HUES64 (cell line): ENCODE measurements around the gene ZMYND8.

Experiments
- H3K27ac ChIP-seq: 2 replicates; pipeline ENCODE4 v1.7.0; 2013; ENCODE audit warnings: low read depth, low read length, inconsistent platforms
- H3K27me3 ChIP-seq: 2 replicates; pipeline ENCODE4 v1.6.1; 2013; ENCODE audit warnings: mild to moderate bottlenecking, low read length; ENCODE audit not compliant: insufficient read depth
- H3K36me3 ChIP-seq: 2 replicates; pipeline ENCODE4 v1.6.1; 2013; ENCODE audit warnings: mild to moderate bottlenecking, low read length; ENCODE audit not compliant: insufficient read depth
- H3K4me1 ChIP-seq: 2 replicates; pipeline ENCODE4 v1.6.1; 2013; ENCODE audit warnings: mild to moderate bottlenecking, low read length, moderate library complexity; ENCODE audit not compliant: insufficient read depth
- H3K4me3 ChIP-seq: 2 replicates; pipeline ENCODE4 v1.5.1; 2013; ENCODE audit warnings: mild to moderate bottlenecking, low read length, moderate library complexity
- H3K9ac ChIP-seq: 2 replicates; pipeline ENCODE4 v1.6.1; 2013; ENCODE audit warnings: mild to moderate bottlenecking, low read depth, low read length
- H3K9me3 ChIP-seq: 2 replicates; pipeline ENCODE4 v1.6.1; 2013; ENCODE audit warnings: low read depth, low read length; ENCODE audit not compliant: insufficient read depth
- WGBS: fragments of 150-250, 120-280 bp; methylation state at CpG from one replicate; pipeline ENCODE4 v1.1.7; 2013; ENCODE audit warnings: missing lambda C conversion rate; 5-methylcytosine and 5-hydroxymethylcytosine counted together

Gene ZMYND8

DNA sequence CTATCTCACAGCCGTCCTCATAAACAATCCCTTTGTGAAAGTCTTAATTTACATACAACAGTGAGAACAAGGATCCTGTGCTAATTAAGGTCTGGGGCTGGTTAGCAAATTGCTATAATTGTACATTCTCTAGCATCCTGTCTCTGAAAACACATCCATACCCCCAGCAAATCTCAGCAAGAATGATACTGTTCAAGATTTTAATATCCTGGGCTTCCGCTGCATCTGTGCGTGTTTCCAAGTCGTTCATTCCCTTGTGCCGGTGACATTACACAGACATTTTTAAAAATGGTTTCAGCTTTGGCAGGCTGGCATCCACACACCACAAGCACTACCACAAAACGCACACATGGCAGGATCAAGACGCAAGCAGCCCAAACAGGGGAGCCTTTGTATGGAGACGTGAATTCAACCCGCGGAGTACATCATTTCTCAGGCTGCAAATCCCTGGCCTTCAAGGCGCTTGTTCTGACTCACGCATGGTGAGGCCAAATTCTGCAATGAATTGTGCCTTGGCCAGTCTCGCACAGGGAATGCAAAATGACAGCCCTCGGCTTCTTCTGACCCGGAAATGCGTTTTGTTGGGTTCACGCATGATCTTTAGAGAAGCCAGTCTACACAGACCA, 20.3 kb downstream of the ZMYND8 start:
- H3K27me3 ChIP-seq, result no peaks in the 10 kb centered on the region
- H3K9ac ChIP-seq, result no peak overlapping the region
- H3K36me3 ChIP-seq, result peaks cover 40% of the 10 kb centered on the region; the same call in 1 of the 2 replicates
- H3K27ac ChIP-seq, result peak overlapping the region; percentile 31; the same call in 1 of the 2 replicates
- 85% methylated on average over 16 of the region's 17 CpGs for WGBS
- H3K4me1 ChIP-seq, result peaks cover 29% of the 10 kb centered on the region
- no peaks in the 10 kb centered on the region for H3K9me3 ChIP-seq
- H3K4me3 ChIP-seq, result no peak overlapping the region

DNA sequence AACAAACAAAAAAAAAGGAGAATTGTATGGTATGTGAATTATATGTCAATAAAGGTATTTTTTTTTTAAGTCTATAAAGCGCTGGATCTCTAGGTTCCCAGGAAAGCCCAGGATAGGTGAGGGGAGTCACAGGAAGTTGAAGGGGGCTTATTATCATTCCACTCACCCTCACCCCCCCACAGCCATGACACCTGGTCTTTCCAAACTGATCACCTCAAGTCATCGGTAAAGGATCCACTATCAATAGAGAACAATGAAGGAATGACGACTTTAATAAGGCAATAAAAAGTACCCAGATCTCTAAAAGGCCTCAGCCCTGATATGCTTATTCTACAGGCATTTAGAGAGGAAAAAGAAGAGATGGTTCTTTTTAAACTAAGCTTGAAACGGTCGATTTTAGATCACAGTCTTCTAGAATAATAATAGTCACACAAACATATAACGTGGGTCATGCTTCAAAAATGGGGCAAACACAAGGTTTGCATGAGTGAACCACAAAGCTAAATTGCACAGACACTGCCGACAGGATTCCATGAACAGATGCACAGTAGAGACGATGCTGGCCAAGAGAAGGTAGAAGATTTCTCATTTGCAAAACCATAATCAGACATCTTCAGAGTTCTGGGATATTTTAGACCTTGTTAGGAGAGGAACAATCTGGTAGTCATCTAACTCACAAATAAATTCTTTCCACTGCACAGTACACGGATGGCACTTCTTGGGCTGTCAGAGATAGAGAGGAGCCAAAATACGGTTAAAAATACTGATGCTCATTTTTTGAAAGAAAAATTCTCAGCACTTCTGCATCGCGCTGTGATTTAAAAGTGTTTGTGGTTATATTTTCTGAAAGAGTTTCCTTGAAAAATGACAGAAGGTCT, 21.0 kb downstream of the ZMYND8 start:
- no peak overlapping the region for H3K9ac ChIP-seq
- H3K9me3 ChIP-seq, result no peaks in the 10 kb centered on the region
- WGBS, result 95% methylated on average over 11 of the region's 12 CpGs
- H3K4me3 ChIP-seq, result no peak overlapping the region
- 0 out of 2 replicates have a peak overlapping the region, but pooled peaks have one; percentile 21 for H3K27ac ChIP-seq
- no peaks in the 10 kb centered on the region for H3K27me3 ChIP-seq
- H3K36me3 ChIP-seq, result peaks cover 37% of the 10 kb centered on the region; the same call in 1 of the 2 replicates
- H3K4me1 ChIP-seq, result peaks cover 36% of the 10 kb centered on the region

DNA sequence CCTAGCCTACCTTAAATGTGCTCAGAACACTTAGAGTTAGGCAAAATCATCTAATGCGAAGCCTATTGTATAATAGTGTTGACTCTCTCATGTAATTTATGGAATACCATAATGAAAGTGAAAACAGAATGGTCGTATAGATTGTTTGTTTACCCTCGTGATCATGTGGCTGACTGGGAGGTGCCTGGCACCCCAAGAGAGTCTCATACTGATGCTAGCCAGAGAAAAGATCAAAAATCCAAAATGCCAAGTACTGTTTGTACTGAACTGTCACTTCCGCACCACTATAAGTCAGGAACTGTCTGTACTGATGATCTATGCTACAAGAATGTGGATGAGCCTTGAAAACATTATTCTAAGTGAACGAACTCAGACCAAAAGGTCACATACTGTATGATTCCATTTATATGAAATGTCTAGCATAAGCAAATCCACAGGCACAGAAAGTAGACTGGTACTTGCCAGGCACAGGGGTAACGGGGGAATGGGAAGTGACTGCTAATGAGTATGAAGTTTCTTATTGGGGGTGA, 22.4 kb downstream of the ZMYND8 start:
- Histone ChIP-seq H3K9me3 (no peaks in the 10 kb centered on the region), H3K27me3 (no peaks in the 10 kb centered on the region), H3K27ac (no peak overlapping the region), H3K4me1 (peaks cover 46% of the 10 kb centered on the region), H3K9ac (no peak overlapping the region), H3K4me3 (no peak overlapping the region), H3K36me3 (peaks cover 39% of the 10 kb centered on the region; the same call in 1 of the 2 replicates)
- WGBS, result 94% methylated on average over 6 of the region's 6 CpGs

- Histone ChIP-seq H3K4me1 (peaks cover 50% of the 10 kb centered on the region), H3K27ac (no peak overlapping the region), H3K9me3 (no peaks in the 10 kb centered on the region), H3K27me3 (no peaks in the 10 kb centered on the region), H3K4me3 (no peak overlapping the region), H3K9ac (no peak overlapping the region), H3K36me3 (peaks cover 39% of the 10 kb centered on the region; the same call in 1 of the 2 replicates)
- WGBS, result 94% methylated on average over 8 of the region's 8 CpGs
Observed at GRCh38 chr20:47332381-47333206, 23.9 kb downstream of the ZMYND8 start.

GRCh38 chr20:47330933-47331708, 25.4 kb downstream of the ZMYND8 start:
- H3K9ac ChIP-seq, result no peak overlapping the region
- peaks cover 43% of the 10 kb centered on the region; the same call in 1 of the 2 replicates for H3K36me3 ChIP-seq
- peak overlapping the region; percentile 35 for H3K27ac ChIP-seq
- 90% methylated on average over 10 of the region's 10 CpGs for WGBS
- peaks cover 42% of the 10 kb centered on the region for H3K4me1 ChIP-seq
- H3K9me3 ChIP-seq, result no peaks in the 10 kb centered on the region
- no peak overlapping the region for H3K4me3 ChIP-seq
- H3K27me3 ChIP-seq, result no peaks in the 10 kb centered on the region

- Histone ChIP-seq H3K4me1 (peaks cover 32% of the 10 kb centered on the region), H3K9me3 (no peaks in the 10 kb centered on the region), H3K27ac (peak overlapping the region; percentile 46; the same call in 1 of the 2 replicates), H3K9ac (no peak overlapping the region; the same call in 1 of the 2 replicates), H3K4me3 (no peak overlapping the region), H3K36me3 (peaks cover 34% of the 10 kb centered on the region; the same call in 1 of the 2 replicates), H3K27me3 (no peaks in the 10 kb centered on the region)
- WGBS, result 62% methylated on average over 3 of the region's 3 CpGs
Observed at GRCh38 chr20:47330071-47330470, 26.4 kb downstream of the ZMYND8 start.

- WGBS, result 92% methylated on average over 1 of the region's 1 CpG
Observed at GRCh38 chr20:47328129-47328528, 28.4 kb downstream of the ZMYND8 start.

GRCh38 chr20:47327711-47328110, 28.8 kb downstream of the ZMYND8 start:
- Histone ChIP-seq H3K27me3 (no peaks in the 10 kb centered on the region), H3K36me3 (peaks cover 22% of the 10 kb centered on the region; the same call in 1 of the 2 replicates), H3K4me3 (no peak overlapping the region), H3K9ac (no peak overlapping the region), H3K27ac (no peak overlapping the region), H3K4me1 (peaks cover 36% of the 10 kb centered on the region), H3K9me3 (no peaks in the 10 kb centered on the region)
- WGBS, result 97% methylated on average over 6 of the region's 7 CpGs

More at GRCh38 chr20:47328129-47328528, 28.4 kb downstream of the ZMYND8 start:
- Histone ChIP-seq H3K36me3 (peaks cover 26% of the 10 kb centered on the region; the same call in 1 of the 2 replicates), H3K4me3 (no peak overlapping the region), H3K4me1 (peaks cover 32% of the 10 kb centered on the region), H3K9me3 (no peaks in the 10 kb centered on the region), H3K27ac (no peak overlapping the region), H3K27me3 (no peaks in the 10 kb centered on the region), H3K9ac (no peak overlapping the region)

GRCh38 chr20:47326658-47327268, 29.7 kb downstream of the ZMYND8 start:
- Histone ChIP-seq H3K9ac (no peak overlapping the region), H3K27me3 (no peaks in the 10 kb centered on the region), H3K4me1 (peaks cover 41% of the 10 kb centered on the region), H3K4me3 (no peak overlapping the region), H3K27ac (0 out of 2 replicates have a peak overlapping the region, but pooled peaks have one; percentile 6), H3K36me3 (peaks cover 15% of the 10 kb centered on the region; the same call in 1 of the 2 replicates), H3K9me3 (no peaks in the 10 kb centered on the region)
- WGBS, result 93% methylated on average over 10 of the region's 10 CpGs
